ENCODE results near the gene PLA1A.
A peak's percentile ranks its signal among the peaks of the same experiment; 100 is the strongest.
"Not testable (repeated sequence)": the region's sequence is repeated elsewhere in the genome, so short reads cannot be mapped to it uniquely, and the experiment has no call there.

Gene PLA1A, protein sequence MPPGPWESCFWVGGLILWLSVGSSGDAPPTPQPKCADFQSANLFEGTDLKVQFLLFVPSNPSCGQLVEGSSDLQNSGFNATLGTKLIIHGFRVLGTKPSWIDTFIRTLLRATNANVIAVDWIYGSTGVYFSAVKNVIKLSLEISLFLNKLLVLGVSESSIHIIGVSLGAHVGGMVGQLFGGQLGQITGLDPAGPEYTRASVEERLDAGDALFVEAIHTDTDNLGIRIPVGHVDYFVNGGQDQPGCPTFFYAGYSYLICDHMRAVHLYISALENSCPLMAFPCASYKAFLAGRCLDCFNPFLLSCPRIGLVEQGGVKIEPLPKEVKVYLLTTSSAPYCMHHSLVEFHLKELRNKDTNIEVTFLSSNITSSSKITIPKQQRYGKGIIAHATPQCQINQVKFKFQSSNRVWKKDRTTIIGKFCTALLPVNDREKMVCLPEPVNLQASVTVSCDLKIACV

GRCh38 chr3:119597548-119598288 lies at the start of gene PLA1A:
PLA1A (plus strand) TSS chr3:119597885; CDS start chr3:119597914, 29 bp downstream.
- DNase-seq (no peak), ATAC-seq (no peak)

GRCh38 chr3:119548341-119548740 lies 49.3 kb upstream of the PLA1A start:
- ATAC-seq (no peak), DNase-seq (no peak)

DNA sequence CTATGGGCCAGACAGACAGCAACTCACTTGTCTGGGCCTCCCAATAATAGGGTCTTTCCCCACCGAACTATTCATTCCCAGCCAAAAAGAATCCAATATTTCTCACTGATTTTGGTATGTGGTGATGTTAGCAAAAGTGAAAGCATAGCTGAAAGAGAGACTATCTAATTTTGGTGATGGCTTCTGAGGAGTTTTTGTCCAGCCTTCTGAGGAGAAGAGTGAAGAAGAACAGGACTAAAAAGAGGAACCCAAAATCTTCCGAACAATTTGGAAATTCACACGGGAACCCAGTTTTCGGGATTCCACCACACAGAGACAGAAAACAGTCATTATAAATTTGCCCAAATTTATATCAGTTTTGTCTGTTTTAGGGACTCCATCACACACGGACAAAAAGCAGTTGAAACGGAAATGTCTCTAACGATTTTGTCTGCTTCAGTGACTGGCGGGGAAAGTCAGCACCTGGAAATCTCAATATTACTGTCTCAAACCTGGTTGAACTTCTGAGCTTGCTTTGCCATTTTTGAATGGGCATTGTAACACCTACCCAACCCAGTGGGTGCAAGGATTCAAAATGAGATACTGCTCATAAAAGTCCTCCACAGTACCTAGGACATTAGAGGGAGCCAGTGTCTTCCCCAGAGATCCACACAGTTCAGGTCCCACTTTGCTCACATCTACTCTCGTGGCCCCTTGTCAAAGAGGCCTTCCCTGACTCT lies 47.3 kb upstream of the PLA1A start:
- no peak for DNase-seq
- ATAC-seq: peak; percentile 30

- ATAC-seq (no peak), DNase-seq (no peak)
Measured at GRCh38 chr3:119551598-119551997, 46.1 kb upstream of the PLA1A start.

- ATAC-seq, DNase-seq: not testable (repeated sequence)
Measured at GRCh38 chr3:119552928-119553327, 44.8 kb upstream of the PLA1A start.

DNA sequence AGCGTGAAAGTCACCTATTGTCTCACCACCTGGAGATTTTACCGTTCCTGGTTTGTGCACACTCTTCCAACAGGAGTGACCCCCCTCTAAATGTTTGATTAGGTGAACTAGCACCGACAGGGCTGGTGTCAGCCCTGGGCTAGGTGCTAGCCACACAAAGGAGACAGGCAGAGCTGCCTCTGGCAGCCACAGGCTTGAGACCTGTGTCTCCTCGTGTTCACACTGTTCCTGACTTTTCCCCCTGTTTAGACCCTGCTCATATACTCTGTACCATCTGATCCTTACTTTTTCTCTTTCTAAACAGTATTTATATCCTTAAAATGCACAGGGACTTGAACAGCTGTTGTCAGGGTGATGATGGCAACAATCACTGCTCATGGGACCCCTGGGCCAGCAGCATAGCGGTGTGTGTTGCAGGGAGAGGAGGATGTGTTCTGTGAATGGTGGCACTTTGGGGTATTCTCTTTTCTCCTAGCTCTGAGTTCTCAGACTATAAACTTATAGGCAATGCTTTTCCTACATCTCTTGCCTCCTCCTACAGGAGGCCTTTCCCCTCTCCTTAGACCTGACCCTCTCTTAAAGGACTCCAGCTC lies 43.8 kb upstream of the PLA1A start:
- no peak for ATAC-seq
- no peak for DNase-seq

GRCh38 chr3:119555309-119555735 lies 42.4 kb upstream of the PLA1A start:
- DNase-seq (no peak), ATAC-seq (peak; percentile 4)

DNA sequence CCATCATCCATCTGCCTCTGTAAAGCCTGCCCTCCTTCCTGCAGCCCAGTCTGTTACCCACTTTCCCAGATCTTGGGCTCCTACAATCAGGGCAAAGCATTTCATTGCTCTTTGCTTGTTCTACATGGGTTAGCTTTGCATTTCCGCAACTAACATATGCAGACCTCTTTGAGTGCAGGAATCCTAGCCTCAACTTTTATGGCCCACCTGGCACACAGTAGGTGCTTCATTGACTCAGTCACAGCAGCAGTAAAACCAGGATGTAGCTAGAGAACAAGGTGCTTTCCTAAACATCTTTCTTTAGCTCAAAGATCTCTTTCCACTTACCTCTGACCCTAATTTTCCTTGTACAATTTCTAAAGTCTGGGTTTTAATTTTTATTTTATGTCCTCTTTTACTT lies 41.8 kb upstream of the PLA1A start:
- DNase-seq: no peak

GRCh38 chr3:119557192-119557876 lies 40.4 kb upstream of the PLA1A start:
- ATAC-seq (no peak), DNase-seq (no peak)

More for the DNA sequence above, 41.8 kb upstream of the PLA1A start:
- no peak for ATAC-seq

- no peak for ATAC-seq
- peak; percentile 43 for DNase-seq
Measured at GRCh38 chr3:119557877-119558269, 39.8 kb upstream of the PLA1A start.

DNA sequence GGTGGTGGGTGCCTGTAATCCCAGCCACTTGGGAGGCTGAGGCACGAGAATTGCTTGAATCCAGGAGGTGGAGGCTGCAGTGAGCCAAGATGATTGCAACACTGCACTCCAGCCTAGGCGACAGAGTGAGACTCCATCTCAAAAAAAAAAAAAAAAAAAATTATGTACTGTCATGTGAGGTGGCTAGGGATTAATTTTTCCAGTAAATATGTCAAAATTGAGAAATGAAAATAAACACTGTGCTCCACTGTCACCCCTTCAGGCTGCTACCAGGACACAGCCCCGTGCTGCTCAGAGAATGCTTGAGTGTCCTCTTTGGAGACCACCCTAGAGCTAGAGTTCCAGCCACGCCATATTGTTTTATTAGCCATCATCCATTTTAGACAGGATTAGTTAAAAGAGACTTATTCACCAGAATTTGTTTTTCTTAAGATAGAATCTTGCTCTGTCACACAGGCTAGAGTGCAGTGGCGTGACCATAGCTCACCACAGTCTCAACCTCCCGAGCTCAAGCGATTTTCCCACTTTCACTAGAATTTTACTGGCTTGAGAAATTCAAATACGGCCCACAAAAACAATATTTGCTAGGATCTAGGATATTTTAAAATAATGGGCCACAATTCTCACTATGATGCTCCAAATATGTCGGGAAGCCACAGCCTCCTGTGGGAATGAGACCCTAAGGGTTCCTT lies 38.9 kb upstream of the PLA1A start:
- ATAC-seq: no peak
- no peak for DNase-seq

DNA sequence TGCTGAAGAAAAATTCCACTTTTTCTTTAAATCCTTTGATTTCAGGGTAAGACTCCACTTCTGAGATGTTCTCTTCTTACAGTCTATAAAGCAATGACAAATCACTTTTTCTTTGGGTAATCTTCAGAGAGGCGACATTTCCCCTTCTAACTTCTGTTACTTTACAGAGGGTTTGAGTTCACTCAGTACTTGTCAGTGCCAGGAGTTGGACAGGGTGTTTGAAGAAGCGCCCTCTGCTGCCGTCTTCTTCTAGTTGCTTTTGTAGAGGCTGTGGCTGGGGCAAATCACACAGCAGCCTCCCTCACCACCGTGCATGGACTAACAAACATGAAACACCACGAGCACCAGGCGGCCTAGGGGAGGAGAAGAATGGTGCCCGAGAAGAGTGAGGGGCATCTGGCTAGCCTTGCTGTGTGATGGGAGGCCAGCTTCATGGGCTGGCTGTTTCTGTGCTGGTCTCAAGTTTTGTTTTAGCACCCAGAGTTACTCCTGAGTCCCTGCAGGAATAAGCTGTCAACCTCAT lies 38.2 kb upstream of the PLA1A start, which contains the start of gene CD80:
TSS of gene CD80 (minus strand) at position 174 of the 523 bp plus-strand sequence. CDS start 1,886 bp downstream, outside the sequence.
- ATAC-seq (peak; percentile 73), DNase-seq (peak; percentile 71)

DNA sequence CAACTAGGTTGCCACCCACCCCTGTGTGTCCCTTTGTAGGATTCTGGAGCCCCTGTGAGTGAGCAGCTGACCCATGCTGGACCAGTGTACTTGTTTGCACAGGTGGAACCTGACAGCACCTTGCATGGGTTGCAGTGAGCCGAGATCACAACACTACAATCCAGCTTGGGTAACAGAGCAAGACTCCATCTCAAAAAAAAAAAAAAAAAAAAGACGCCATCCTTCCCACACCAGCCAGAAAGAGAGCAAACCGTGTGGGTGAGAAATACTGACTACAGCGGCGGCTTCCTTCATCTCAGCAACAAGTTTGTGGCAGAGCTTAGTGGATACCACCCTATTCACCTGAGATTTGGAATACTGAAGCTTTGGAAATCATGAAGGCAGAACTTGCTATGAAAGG lies 37.5 kb upstream of the PLA1A start:
- DNase-seq: no peak
- no peak for ATAC-seq

- ATAC-seq (peak; percentile 91), DNase-seq (peak; percentile 64)
Measured at GRCh38 chr3:119562307-119562961, 35.3 kb upstream of the PLA1A start.

DNA sequence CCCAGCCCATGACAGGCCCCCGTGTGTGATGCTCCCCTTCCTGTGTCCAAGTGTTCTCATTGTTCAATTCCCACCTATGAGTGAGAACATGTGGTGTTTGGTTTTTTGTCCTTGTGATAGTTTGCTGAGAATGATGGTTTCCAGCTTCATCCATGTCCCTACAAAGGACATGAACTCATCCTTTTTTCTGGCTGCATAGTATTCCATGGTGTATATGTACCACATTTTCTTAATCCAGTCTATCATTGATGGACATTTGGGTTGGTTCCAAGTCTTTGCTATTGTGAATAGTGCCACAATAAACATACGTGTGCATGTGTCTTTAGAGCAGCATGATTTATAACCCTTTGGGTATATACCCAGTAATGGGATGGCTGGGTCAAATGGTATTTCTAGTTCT lies 34.4 kb upstream of the PLA1A start:
- DNase-seq, ATAC-seq: not testable (repeated sequence)

- no peak for DNase-seq
Measured at GRCh38 chr3:119569156-119569555, 28.5 kb upstream of the PLA1A start.

GRCh38 chr3:119570229-119570628 lies 27.5 kb upstream of the PLA1A start:
- DNase-seq (no peak), ATAC-seq (no peak)

More at GRCh38 chr3:119569156-119569555, 28.5 kb upstream of the PLA1A start:
- ATAC-seq: no peak

- ATAC-seq (no peak), DNase-seq (no peak)
Measured at GRCh38 chr3:119571230-119571629, 26.5 kb upstream of the PLA1A start.

- ATAC-seq (no peak), DNase-seq (no peak)
Measured at GRCh38 chr3:119571688-119572087, 26.0 kb upstream of the PLA1A start.

DNA sequence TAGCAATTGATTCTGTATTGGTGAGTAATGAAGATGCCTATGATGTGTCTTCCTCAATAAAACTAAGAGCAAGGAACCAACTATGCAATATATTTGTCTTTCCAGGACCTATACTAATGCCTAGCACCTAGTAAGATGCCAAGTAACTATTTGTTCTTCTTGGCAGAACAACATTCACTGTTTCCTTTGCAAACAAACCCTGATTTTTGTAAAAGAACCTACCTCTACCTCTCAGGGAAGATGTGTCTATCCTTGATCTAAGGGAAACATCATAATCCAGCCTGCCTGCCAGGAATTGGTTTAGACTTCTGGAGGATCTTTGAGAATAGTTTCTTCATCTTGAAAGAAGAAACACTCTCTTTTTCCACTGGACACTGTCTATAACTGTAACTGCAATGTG lies 22.2 kb upstream of the PLA1A start:
- DNase-seq (no peak), ATAC-seq (no peak)

Measured in stimulated activated naive CD8-positive, alpha-beta T cell treated with anti-CD3 and anti-CD28 coated beads, Interleukin-15, Interleukin-2, amounts not matched to agents 100 U/mL and 50 U/mL, for 24 hours (primary cell).